Measurements from ENCODE around the gene ZCCHC7. TPM values are rescaled to one million over a fixed set of nuclear protein-coding genes. Genes with fewer than 3 reads are reported as not detected.

ZCCHC7 gene
- polyA plus RNA-seq, 4 donors: 4.9 to 15.0 (median 7.9) TPM

GRCh38 chr9:37215381-37215780, 95.0 kb downstream of the ZCCHC7 start:
- WGBS, 3 donors: 88 to 92% (median 91%) methylated on average over 4 of the region's 4 CpGs
- H3K4me3 ChIP-seq (ENCODE audit: low read depth in 1 of 3, low read length in 3 of 3): no peak overlapping the region
- DNase-seq: no peak
- H3K36me3 ChIP-seq (ENCODE audit: control insufficient read depth in 3 of 3, insufficient read depth in 2 of 3, low read depth in 1 of 3, low read length in 3 of 3): no peaks in the 10 kb centered on the region
- H3K9me3 ChIP-seq (ENCODE audit: control insufficient read depth in 2 of 2, insufficient read depth in 1 of 2, low read depth in 1 of 2, low read length in 1 of 2): no peaks in the 10 kb centered on the region
- no peak overlapping the region for H3K27ac ChIP-seq (ENCODE audit: low read depth in 1 of 3, low read length in 2 of 3)
- no peaks in the 10 kb centered on the region for H3K27me3 ChIP-seq (ENCODE audit: control insufficient read depth in 3 of 3, insufficient read depth in 3 of 3, low read length in 3 of 3)
- no peak for FAIRE-seq
- H3K4me1 ChIP-seq (ENCODE audit: control insufficient read depth in 3 of 3, insufficient read depth in 2 of 3, low read depth in 1 of 3, low read length in 2 of 3): no peaks in the 10 kb centered on the region

GRCh38 chr9:37215830-37216229, 95.5 kb downstream of the ZCCHC7 start:
- no peak for DNase-seq
- no peaks in the 10 kb centered on the region for H3K9me3 ChIP-seq (ENCODE audit: control insufficient read depth in 2 of 2, insufficient read depth in 1 of 2, low read depth in 1 of 2, low read length in 1 of 2)
- no peak overlapping the region for H3K27ac ChIP-seq (ENCODE audit: low read depth in 1 of 3, low read length in 2 of 3)
- H3K27me3 ChIP-seq (ENCODE audit: control insufficient read depth in 3 of 3, insufficient read depth in 3 of 3, low read length in 3 of 3): no peaks in the 10 kb centered on the region
- H3K4me1 ChIP-seq (ENCODE audit: control insufficient read depth in 3 of 3, insufficient read depth in 2 of 3, low read depth in 1 of 3, low read length in 2 of 3): no peaks in the 10 kb centered on the region
- no peak overlapping the region for H3K4me3 ChIP-seq (ENCODE audit: low read depth in 1 of 3, low read length in 3 of 3)
- H3K36me3 ChIP-seq (ENCODE audit: control insufficient read depth in 3 of 3, insufficient read depth in 2 of 3, low read depth in 1 of 3, low read length in 3 of 3): no peaks in the 10 kb centered on the region
- peak; percentile 23 for FAIRE-seq
- WGBS, 3 donors: 88 to 94% (median 93%) methylated on average over 1 of the region's 1 CpG

DNA sequence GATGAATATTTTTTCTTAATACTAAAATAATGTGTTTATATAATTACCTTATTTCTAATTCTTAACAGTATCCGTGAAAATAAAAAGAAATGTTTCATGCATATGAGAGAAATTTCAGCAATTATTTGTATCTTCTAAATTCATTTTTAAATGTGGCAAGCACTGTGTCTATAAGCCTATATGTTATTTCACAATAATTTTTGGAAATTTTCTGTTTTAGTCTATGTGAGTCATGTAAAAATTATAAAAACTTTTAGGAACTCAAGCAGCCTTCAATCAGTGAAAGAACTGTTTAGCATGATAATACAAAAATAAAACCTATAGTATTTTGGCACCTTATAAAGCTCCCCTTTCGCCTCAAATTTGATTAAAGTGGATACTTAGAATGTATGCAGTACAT, 96.8 kb downstream of the ZCCHC7 start:
- Histone ChIP-seq H3K4me1 (ENCODE audit: control insufficient read depth in 3 of 3, insufficient read depth in 2 of 3, low read depth in 1 of 3, low read length in 2 of 3) (no peaks in the 10 kb centered on the region), H3K27ac (ENCODE audit: low read depth in 1 of 3, low read length in 2 of 3) (no peak overlapping the region), H3K9me3 (ENCODE audit: control insufficient read depth in 2 of 2, insufficient read depth in 1 of 2, low read depth in 1 of 2, low read length in 1 of 2) (no peaks in the 10 kb centered on the region), H3K36me3 (ENCODE audit: control insufficient read depth in 3 of 3, insufficient read depth in 2 of 3, low read depth in 1 of 3, low read length in 3 of 3) (no peaks in the 10 kb centered on the region), H3K27me3 (ENCODE audit: control insufficient read depth in 3 of 3, insufficient read depth in 3 of 3, low read length in 3 of 3) (no peaks in the 10 kb centered on the region), H3K4me3 (ENCODE audit: low read depth in 1 of 3, low read length in 3 of 3) (no peak overlapping the region)
- DNase-seq: no peak
- FAIRE-seq: no peak
- WGBS, 3 donors: 96 to 98% (median 96%) methylated on average over 2 of the region's 2 CpGs

GRCh38 chr9:37218800-37219425, 98.5 kb downstream of the ZCCHC7 start:
- no peak overlapping the region for H3K27ac ChIP-seq (ENCODE audit: low read depth in 1 of 3, low read length in 2 of 3)

DNA sequence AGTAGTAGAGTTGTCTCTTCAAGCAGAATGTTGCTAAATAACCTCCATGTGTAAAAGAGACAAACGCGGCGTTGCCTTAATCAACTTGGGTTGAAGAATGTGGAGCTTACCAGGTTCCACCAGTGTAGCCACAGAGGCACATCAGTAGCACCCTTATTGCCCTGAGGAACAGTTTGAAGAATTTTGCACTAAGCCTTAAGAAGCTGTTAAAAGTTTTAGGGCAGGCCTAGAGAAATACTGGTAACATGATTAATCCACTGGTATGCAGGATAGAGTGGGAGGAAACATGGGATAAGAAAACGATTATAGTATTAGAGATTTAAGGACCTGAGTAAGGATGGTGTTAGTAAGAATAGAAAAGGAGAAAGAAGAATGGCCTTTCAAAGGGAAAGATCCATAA, 100.6 kb downstream of the ZCCHC7 start:
- FAIRE-seq (no peak), DNase-seq (no peak)
- H3K4me1 ChIP-seq (ENCODE audit: control insufficient read depth in 3 of 3, insufficient read depth in 2 of 3, low read depth in 1 of 3, low read length in 2 of 3): no peaks in the 10 kb centered on the region
- H3K27ac ChIP-seq (ENCODE audit: low read depth in 1 of 3, low read length in 2 of 3): no peak overlapping the region
- H3K27me3 ChIP-seq (ENCODE audit: control insufficient read depth in 3 of 3, insufficient read depth in 3 of 3, low read length in 3 of 3): no peaks in the 10 kb centered on the region
- no peak overlapping the region for H3K4me3 ChIP-seq (ENCODE audit: low read depth in 1 of 3, low read length in 3 of 3)
- 85 to 92% (median 91%) methylated on average over 4 of the region's 4 CpGs for WGBS, 3 donors
- peaks cover 0 to 2% (median 0%) of the 10 kb centered on the region in 3 donors for H3K36me3 ChIP-seq (ENCODE audit: control insufficient read depth in 3 of 3, insufficient read depth in 2 of 3, low read depth in 1 of 3, low read length in 3 of 3)
- no peaks in the 10 kb centered on the region for H3K9me3 ChIP-seq (ENCODE audit: control insufficient read depth in 2 of 2, insufficient read depth in 1 of 2, low read depth in 1 of 2, low read length in 1 of 2)

More at GRCh38 chr9:37218800-37219425, 98.5 kb downstream of the ZCCHC7 start:
- no peaks in the 10 kb centered on the region for H3K36me3 ChIP-seq (ENCODE audit: control insufficient read depth in 3 of 3, insufficient read depth in 2 of 3, low read depth in 1 of 3, low read length in 3 of 3)
- no peak overlapping the region for H3K4me3 ChIP-seq (ENCODE audit: low read depth in 1 of 3, low read length in 3 of 3)
- H3K27me3 ChIP-seq (ENCODE audit: control insufficient read depth in 3 of 3, insufficient read depth in 3 of 3, low read length in 3 of 3): no peaks in the 10 kb centered on the region
- H3K9me3 ChIP-seq (ENCODE audit: control insufficient read depth in 2 of 2, insufficient read depth in 1 of 2, low read depth in 1 of 2, low read length in 1 of 2): no peaks in the 10 kb centered on the region
- WGBS, 3 donors: 87 to 95% (median 89%) methylated on average over 5 of the region's 5 CpGs
- H3K4me1 ChIP-seq (ENCODE audit: control insufficient read depth in 3 of 3, insufficient read depth in 2 of 3, low read depth in 1 of 3, low read length in 2 of 3): no peaks in the 10 kb centered on the region
- FAIRE-seq: no peak
- no peak for DNase-seq

GRCh38 chr9:37221489-37222106, 101.2 kb downstream of the ZCCHC7 start:
- FAIRE-seq (peak; percentile 30), DNase-seq (no peak)
- no peaks in the 10 kb centered on the region for H3K9me3 ChIP-seq (ENCODE audit: control insufficient read depth in 2 of 2, insufficient read depth in 1 of 2, low read depth in 1 of 2, low read length in 1 of 2)
- no peaks in the 10 kb centered on the region for H3K4me1 ChIP-seq (ENCODE audit: control insufficient read depth in 3 of 3, insufficient read depth in 2 of 3, low read depth in 1 of 3, low read length in 2 of 3)
- 74 to 84% (median 78%) methylated on average over 1 of the region's 1 CpG for WGBS, 3 donors
- no peak overlapping the region for H3K27ac ChIP-seq (ENCODE audit: low read depth in 1 of 3, low read length in 2 of 3)
- peaks cover 0 to 2% (median 0%) of the 10 kb centered on the region in 3 donors for H3K36me3 ChIP-seq (ENCODE audit: control insufficient read depth in 3 of 3, insufficient read depth in 2 of 3, low read depth in 1 of 3, low read length in 3 of 3)
- H3K27me3 ChIP-seq (ENCODE audit: control insufficient read depth in 3 of 3, insufficient read depth in 3 of 3, low read length in 3 of 3): no peaks in the 10 kb centered on the region
- H3K4me3 ChIP-seq (ENCODE audit: low read depth in 1 of 3, low read length in 3 of 3): no peak overlapping the region

GRCh38 chr9:37229455-37229854, 109.1 kb downstream of the ZCCHC7 start:
- peaks cover 0 to 1% (median under 1%) of the 10 kb centered on the region in 3 donors for H3K36me3 ChIP-seq (ENCODE audit: control insufficient read depth in 3 of 3, insufficient read depth in 2 of 3, low read depth in 1 of 3, low read length in 3 of 3)
- FAIRE-seq: no peak
- no peak for DNase-seq
- no peak overlapping the region for H3K27ac ChIP-seq (ENCODE audit: low read depth in 1 of 3, low read length in 2 of 3)
- peaks cover 0 to 1% (median 0%) of the 10 kb centered on the region in 3 donors for H3K4me1 ChIP-seq (ENCODE audit: control insufficient read depth in 3 of 3, insufficient read depth in 2 of 3, low read depth in 1 of 3, low read length in 2 of 3)
- H3K9me3 ChIP-seq (ENCODE audit: control insufficient read depth in 2 of 2, insufficient read depth in 1 of 2, low read depth in 1 of 2, low read length in 1 of 2): no peaks in the 10 kb centered on the region
- no peaks in the 10 kb centered on the region for H3K27me3 ChIP-seq (ENCODE audit: control insufficient read depth in 3 of 3, insufficient read depth in 3 of 3, low read length in 3 of 3)
- WGBS, 3 donors: 93 to 100% (median 99%) methylated on average over 1 of the region's 1 CpG
- H3K4me3 ChIP-seq (ENCODE audit: low read depth in 1 of 3, low read length in 3 of 3): no peak overlapping the region

DNA sequence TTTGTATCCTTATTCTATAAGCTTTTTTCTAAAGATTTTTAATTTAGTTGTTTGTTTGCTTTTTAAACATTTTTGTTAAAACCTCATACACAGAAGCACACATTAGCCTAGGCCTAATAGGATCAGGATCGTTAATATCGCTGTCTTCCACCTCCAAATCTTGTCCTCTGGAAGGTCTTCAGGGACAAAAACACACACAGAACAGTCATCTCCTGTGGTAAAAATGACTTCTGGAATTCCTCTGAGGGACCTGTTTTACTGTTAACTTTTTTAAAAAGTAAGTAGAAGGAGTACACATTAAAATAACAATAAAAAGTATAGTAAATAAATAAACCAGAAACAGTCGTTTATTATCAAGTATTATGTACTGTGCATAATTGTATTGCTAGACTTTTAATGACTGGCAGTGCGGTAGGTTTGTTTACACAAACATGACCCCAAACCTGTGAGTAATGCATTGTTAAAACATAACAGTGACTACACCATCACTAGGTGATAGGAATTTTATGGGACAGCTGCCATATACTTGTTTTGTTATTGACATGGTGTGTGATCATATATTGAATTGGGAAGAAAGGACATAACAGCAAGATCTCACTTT, 109.6 kb downstream of the ZCCHC7 start:
- no peak for DNase-seq
- 65 to 80% (median 74%) methylated on average over 4 of the region's 4 CpGs for WGBS, 3 donors
- FAIRE-seq: no peak

More for the DNA sequence above, 109.6 kb downstream of the ZCCHC7 start:
- no peak overlapping the region for H3K27ac ChIP-seq (ENCODE audit: low read depth in 1 of 3, low read length in 2 of 3)
- H3K9me3 ChIP-seq (ENCODE audit: control insufficient read depth in 2 of 2, insufficient read depth in 1 of 2, low read depth in 1 of 2, low read length in 1 of 2): no peaks in the 10 kb centered on the region
- peaks cover 0 to 1% (median 0%) of the 10 kb centered on the region in 3 donors for H3K4me1 ChIP-seq (ENCODE audit: control insufficient read depth in 3 of 3, insufficient read depth in 2 of 3, low read depth in 1 of 3, low read length in 2 of 3)
- H3K4me3 ChIP-seq (ENCODE audit: low read depth in 1 of 3, low read length in 3 of 3): no peak overlapping the region
- no peaks in the 10 kb centered on the region for H3K27me3 ChIP-seq (ENCODE audit: control insufficient read depth in 3 of 3, insufficient read depth in 3 of 3, low read length in 3 of 3)
- peaks cover 0 to 1% (median 0%) of the 10 kb centered on the region in 3 donors for H3K36me3 ChIP-seq (ENCODE audit: control insufficient read depth in 3 of 3, insufficient read depth in 2 of 3, low read depth in 1 of 3, low read length in 3 of 3)
